Adrenal gland (tissue), 5 donors: ENCODE measurements around the gene THOC3.
"Not testable (repeated sequence)": the region's sequence is repeated elsewhere in the genome, so short reads cannot be mapped to it uniquely, and the experiment has no call there.

Experiments used
- POLR2A ChIP-seq, 2 donors: fragments of 450-650 bp; IDR thresholded peaks; one replicate each; pipeline ENCODE4 v1.6.1; 2017; ENCODE audit warnings: antibody characterized with exemption in 2 of 2, mild to moderate bottlenecking in 2 of 2, moderate library complexity in 1 of 2
- TF ChIP-seq, protein P1 (sequence below), 6 experiments: fragments of 450-650 bp in 4 of 6; fragments of 200-600 bp in 2 of 6; sonication (generic) in 1 of 6; IDR thresholded peaks; 1 replicate in 5 of 6; 2 replicates in 1 of 6; pipeline versions ENCODE4 v1.5.1 to v1.8.0; 2016 to 2021; ENCODE audit warnings: antibody characterized with exemption in 6 of 6, mild to moderate bottlenecking in 2 of 6, moderate library complexity in 1 of 6
- donor health status: DM: no; HTN: no; CAD: no.

DNA sequence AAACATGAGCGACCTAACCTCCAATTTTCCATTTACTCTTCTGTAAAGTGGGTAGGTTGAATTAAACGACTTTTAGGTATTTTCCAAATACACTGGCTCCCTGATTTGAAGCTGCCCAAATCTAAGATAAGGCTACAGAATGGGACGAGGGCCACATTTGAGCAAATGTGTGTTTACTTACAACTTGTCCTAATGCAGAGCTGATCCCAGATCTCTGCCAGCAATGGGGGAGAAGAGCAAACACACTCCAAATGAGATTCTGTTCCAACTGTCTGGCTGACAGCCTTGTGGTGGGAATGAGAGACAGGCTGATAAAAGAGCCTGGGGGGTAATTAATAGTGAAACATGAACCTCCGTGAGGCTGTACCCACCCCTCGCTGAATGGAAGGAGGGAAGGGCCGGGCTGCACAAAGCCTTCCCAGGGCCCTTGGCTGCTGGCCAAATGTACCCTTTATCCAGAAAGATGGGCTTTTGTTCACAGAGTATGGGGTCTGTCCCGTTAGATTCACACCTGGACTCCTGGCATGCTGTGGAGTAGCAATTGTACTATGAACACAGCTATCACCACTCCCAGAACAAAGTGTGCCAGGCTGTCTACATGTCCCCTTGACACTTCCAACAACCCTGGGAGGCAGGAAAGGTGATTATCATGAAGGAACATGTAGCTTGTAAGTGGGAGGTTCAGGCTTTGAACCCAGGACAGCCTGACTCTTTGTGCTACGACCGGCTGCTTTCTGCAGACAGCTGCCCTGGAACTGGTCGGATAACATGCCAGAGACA is 19.6 kb downstream of the THOC3 start:
- TF ChIP-seq POLR2A (IDR thresholded peaks at IDR 0.05): not testable (repeated sequence)
- TF ChIP-seq, protein P1, sequence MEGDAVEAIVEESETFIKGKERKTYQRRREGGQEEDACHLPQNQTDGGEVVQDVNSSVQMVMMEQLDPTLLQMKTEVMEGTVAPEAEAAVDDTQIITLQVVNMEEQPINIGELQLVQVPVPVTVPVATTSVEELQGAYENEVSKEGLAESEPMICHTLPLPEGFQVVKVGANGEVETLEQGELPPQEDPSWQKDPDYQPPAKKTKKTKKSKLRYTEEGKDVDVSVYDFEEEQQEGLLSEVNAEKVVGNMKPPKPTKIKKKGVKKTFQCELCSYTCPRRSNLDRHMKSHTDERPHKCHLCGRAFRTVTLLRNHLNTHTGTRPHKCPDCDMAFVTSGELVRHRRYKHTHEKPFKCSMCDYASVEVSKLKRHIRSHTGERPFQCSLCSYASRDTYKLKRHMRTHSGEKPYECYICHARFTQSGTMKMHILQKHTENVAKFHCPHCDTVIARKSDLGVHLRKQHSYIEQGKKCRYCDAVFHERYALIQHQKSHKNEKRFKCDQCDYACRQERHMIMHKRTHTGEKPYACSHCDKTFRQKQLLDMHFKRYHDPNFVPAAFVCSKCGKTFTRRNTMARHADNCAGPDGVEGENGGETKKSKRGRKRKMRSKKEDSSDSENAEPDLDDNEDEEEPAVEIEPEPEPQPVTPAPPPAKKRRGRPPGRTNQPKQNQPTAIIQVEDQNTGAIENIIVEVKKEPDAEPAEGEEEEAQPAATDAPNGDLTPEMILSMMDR (IDR thresholded peaks at IDR 0.05): not testable (repeated sequence)
